22Rv1 (cell line): Measurements from ENCODE around the gene SLC25A21.

Experiments
- CTCF ChIP-seq: fragments of 450-650 bp; IDR thresholded peaks from 2 replicates; pipeline ENCODE4 v1.5.1; 2017; ENCODE audit warnings: mild to moderate bottlenecking
- ZFX ChIP-seq: fragments of 450-650 bp; IDR thresholded peaks from 2 replicates; pipeline ENCODE4 v1.6.1; 2017; ENCODE audit warnings: antibody characterized with exemption, borderline replicate concordance

- TF ChIP-seq CTCF (no peak), ZFX (no peak)
Observed at GRCh38 chr14:36996857-36997590, 175.4 kb downstream of the SLC25A21 start.
